GM18868 (cell line): ENCODE data around the gene LRGUK.
"Not testable (repeated sequence)": the region's sequence is repeated elsewhere in the genome, so short reads cannot be mapped to it uniquely, and the experiment has no call there.

Experiments used
- ATAC-seq: cut with Tn5 transposase; IDR thresholded peaks from one replicate; pipeline ENCODE4 v1.9.1; 2021; ENCODE audit warnings: mild to moderate bottlenecking, moderate library complexity; ENCODE audit not compliant: unreplicated experiment

Gene LRGUK, protein sequence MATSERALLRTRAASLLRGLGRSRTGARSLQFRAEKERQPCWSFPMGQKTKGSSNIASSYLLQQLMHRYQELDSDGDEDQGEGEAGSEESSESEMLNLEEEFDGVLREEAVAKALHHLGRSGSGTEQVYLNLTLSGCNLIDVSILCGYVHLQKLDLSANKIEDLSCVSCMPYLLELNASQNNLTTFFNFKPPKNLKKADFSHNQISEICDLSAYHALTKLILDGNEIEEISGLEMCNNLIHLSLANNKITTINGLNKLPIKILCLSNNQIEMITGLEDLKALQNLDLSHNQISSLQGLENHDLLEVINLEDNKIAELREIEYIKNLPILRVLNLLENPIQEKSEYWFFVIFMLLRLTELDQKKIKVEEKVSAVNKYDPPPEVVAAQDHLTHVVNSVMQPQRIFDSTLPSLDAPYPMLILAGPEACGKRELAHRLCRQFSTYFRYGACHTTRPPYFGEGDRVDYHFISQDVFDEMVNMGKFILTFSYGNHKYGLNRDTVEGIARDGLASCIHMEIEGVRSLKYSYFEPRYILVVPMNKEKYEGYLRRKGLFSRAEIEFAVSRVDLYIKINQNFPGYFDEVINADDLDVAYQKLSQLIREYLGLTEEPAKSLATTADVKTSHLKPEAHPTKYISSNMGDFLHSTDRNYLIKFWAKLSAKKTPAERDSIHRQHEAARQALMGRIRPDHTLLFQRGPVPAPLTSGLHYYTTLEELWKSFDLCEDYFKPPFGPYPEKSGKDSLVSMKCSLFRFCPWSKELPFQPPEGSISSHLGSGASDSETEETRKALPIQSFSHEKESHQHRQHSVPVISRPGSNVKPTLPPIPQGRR

DNA sequence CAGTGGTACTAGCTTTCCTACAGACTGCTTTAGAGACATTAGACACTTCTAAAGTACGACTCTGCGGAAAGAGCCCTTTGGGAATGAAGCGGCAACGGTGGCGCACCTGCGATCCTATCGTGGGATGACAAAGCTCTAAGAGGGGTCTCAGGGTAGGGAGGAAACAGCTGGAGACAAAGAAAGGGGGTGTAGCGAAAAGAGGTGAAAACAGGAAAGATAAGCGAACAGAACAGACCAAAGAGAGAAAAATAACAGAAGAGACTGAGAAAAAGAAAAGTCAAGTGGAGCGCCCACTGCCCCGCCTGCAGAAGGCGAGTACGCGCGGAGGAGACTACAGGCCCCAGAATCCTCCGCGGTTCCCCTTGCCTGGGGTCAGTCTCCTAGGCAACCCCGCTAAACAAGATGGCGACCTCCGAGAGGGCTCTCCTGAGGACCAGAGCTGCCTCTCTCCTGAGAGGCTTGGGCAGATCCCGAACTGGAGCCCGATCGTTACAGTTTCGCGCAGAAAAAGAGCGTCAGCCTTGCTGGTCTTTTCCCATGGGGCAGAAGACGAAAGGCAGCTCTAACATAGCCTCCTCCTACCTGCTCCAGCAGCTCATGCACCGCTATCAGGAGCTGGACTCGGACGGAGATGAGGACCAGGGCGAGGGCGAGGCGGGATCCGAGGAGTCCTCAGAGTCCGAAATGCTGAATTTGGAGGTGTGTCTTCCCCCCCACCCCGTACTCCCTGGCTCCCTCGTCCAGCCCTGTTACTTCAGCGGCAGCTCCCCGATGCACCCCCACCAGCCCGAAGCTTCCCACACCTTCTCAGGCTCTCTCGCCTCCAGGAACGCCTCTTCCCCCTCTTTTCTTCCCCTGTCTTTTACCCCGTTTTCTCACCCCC, at the start of gene LRGUK:
LRGUK (plus strand) TSS at position 375 of the 883 bp plus-strand sequence; CDS start at position 403, 28 bp downstream.
- ATAC-seq = peak; percentile 100

DNA sequence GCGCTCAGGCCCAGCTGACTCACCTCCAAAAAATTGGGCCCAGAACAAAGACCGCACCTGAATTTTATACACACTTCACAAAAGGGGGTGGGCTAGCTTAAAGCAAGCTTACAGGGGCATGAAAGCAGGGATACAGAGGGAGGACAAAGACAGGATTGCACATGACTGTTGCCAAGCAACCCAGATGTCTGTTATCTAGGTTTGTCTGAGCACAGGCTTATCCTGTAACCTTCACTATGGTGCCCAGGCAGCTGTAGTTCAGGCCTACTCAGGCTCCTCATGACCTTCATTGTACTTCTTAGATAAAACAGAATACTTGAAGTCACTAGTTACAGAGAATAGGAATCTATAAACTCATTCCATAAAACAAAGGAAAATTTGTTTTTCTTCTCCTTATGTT, 49.6 kb upstream of the LRGUK start:
- ATAC-seq = not testable (repeated sequence)

DNA sequence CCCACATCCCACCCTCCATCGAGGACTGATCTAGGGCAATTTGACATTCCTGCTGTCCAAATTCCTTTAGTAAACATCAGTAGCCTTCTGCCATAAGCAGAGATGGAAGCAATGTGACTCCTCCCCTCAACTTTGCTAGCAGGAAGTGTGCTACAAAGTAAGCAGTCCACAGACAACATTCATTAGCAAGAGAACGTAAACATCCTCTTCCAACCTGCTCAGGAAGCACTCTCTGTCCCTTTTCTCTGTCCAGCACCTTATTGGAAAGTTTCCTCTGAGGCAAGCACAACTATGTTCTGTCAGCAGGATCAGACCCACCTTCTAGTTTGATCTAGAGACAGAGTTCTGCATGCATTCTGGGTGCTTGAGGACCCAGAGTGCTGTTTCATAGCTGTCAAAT, 48.1 kb upstream of the LRGUK start:
- ATAC-seq = no peak

DNA sequence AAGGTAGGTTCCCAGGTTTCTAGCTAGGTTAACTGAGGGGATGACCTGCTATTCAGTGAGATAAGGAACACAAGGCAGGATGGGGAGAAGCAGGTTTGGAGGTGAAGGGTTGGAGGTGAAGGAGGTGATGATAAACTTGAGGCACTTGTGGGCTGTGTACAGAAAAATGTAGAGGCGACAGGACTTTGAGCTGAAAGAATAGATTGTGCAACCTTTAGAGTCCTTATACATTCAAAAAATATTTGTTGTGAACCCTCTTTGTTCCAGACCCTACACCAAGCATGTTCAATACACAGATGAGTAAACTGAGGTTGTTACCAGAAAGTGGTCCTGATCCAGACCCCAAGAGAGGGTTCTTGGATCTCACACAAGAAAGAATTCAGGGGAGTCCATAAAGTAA, 45.4 kb upstream of the LRGUK start:
- no peak for ATAC-seq

DNA sequence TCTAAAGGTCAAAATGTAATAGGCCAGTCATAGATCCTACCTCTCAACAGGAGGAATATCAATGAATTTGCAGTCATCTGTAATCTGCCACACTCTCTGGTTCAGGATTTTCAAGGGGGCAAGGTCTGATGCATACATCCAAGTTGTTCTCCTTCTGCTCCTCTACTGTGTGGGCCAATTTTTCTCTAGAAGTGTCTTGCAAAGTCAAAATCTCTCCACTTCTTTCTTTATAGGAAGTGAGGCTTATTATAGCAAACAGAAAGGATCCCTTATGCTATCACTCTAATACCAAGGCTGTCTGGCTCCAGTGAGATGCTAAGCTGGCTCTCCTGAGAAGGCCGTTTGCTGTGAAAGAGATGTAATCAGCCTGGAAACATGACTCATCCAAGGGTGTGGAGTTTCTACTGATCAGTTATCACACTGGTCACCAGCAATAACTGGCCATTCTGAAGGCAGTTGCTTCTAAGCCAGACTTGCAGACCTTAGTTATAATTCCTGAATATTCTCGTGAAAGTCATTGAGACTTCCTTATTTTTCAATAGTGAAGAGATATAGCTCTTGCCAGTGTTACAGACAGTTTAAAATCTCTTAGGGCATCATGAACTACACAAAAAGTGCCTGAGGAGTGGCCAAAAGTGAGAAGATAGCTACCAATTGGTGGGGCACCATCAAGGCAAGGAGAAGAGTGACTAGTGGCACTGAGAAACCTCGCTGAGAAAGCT, 43.2 kb upstream of the LRGUK start:
- ATAC-seq = no peak

DNA sequence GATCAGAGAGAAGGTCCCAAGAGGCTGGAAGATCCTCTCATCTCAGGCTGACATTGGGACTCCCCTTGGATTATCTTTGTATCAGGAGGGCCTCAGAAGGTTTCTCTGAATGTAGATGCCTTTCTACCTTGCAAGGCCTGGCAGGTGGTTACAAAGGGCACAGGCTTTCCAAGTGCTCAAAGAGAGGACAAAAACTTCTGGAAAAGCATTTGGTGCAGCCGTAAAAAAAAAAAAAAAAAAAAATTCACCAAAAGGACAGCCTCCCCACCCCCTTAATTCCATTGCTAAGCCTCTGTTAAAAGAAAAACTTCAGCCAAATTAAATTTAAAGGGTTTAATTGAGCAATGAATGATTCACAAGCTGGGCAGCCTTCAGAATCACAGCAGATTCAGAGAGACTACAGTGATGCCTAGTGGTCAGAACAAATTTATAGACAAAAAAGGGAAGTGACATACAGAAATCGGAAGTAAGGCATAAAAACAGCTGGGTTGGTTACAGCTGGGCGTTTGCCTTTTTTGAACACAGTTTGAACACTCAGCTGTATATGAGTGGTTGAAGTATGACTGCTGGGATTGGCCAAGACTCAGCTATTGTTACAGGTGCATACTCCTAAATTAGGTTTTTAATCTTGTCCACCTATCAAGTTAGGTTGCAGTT, 42.5 kb upstream of the LRGUK start:
- ATAC-seq = peak; percentile 76

DNA sequence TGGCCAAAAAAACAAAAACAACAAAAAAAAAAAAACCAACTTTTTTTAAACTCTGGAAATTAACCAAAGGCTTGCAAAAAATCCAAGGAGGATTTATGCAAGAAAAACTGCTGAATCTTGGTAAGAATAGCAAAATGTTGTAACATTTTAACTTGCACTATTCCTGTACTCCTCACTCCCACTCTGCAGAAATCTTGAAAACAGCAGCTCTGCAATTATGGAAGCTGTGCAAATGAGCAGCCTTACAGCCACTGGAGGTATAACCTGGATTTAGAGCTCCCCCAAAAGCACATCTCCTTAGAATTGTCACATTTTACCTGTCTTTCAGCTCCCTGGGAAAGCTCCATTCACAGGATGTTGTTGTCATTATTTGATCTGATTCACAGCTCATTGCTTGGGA, 41.8 kb upstream of the LRGUK start:
- no peak for ATAC-seq

DNA sequence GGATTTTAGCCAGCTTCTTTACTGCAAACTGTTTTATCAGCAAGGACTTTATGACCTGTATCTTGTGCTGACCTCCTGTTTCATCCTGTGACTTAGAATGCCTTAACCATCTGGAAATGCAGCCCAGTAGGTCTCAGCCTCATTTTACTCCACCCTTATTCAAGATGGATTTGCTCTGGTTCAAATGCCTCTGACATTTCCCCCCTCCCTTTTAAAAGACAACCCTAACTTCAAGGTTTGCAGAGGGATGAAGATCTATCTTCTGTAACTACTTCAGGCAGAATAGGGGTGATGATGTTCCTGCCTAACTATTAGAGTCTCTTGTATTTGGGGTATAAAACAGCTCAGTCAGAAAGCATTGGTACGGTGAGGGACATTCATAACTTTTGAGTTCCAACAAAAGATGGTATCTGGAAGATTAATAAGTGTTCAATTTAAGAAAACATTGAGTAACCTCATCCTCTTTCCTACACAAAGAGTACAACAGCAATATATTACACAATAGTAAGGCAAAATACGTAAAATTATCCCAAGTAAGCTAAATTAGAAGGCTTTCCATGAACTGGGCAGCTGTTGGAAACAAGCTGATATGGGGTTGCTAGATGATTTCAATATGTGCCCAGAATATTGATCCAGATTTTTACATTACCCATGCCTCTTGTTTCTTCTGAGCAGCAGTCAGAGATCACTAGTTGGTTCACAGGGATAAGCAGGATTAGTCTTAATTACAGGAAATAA, 40.0 kb upstream of the LRGUK start:
- no peak for ATAC-seq

DNA sequence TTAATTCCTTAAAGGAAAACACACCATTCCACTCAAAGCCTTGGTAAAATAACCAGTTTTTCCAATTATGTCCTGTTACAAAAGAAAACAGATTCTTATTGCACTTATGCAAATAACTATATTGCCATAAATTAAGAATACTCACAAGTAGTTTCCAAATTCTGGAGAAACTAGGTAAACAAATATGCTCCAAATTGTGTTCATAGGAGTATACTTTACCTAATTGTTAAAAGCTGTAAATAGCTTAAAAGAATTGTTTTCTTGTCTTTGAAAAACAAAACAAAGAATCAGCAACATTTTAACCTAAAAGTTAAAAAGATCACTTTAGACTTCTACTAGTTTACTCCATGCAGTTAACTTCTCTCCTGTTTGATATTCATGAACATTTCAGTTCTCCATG, 38.9 kb upstream of the LRGUK start:
- no peak for ATAC-seq

DNA sequence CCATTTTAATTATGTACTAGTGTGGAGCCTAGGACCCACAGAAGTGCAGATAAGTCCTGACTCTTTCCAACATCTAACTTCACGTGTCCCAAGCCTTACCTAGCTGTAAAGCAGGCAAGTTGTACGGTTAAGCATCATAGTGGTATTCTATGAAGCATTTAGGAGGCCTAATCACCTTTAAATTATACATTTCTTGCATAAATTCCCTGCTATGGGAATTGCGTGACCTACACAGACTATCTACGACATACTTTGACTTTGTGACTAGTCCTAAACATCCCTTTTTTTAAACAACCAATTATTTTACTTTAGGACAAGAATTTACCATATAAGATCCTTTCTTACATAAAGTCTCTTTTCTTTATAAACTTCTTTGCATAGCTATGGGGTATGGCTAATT, 37.7 kb upstream of the LRGUK start:
- ATAC-seq = no peak

DNA sequence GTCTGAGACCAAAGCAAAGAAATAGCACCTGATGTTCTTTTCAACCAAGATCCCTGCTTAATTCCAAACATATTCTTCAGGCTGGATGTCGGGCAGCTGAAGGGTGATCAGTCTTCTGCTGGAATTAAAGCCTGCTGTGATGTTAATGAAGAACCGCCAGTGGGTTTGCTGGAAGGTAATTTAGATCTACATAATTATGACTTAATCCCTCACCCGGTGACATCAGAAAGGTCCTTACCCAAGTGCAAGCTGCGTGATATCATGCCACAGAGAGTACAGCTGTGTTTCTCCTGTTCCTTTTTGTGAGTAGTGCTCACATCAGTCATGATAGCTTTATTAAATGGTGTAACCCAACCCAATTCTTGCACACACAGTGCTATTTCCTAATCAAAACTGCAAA, 29.1 kb upstream of the LRGUK start:
- ATAC-seq = no peak

DNA sequence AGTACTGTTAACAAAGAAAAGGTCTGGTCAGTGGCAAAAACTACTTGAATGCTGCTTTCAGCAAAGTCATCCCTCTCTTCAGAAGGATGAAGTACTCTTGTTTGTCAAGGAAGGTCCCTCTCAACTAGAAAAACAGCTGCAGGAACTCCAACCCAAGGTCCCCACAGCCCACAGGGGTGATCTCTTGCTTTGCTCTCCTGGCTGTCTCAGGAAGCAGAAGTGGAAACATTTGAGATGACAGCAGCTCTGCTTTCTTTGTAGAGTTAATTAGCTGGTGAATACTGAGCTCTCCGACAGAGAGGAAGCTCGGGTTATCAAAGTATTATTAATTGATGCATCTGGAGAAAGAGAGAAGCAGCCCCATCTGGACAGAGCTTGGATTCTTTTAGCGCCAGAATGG, 25.4 kb upstream of the LRGUK start:
- no peak for ATAC-seq

DNA sequence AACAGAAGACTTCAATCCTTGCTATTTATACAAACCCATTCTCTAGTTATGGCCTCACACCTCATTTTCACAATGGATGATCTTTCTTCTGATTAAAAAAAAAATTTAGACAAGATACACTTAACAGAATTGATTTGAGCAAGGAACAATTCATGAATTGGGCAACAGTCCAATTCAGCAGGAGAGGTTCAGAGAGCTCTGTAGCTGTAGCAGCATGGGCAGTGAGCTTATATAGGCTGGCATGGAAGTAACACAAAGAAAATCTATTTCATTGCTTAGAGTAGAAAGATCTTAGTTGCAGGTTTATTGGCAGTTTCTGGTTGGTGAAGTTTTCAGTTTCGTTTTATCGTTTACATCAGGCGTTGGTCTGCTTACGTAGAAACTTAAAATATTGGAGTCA, 23.0 kb upstream of the LRGUK start:
- ATAC-seq = no peak

DNA sequence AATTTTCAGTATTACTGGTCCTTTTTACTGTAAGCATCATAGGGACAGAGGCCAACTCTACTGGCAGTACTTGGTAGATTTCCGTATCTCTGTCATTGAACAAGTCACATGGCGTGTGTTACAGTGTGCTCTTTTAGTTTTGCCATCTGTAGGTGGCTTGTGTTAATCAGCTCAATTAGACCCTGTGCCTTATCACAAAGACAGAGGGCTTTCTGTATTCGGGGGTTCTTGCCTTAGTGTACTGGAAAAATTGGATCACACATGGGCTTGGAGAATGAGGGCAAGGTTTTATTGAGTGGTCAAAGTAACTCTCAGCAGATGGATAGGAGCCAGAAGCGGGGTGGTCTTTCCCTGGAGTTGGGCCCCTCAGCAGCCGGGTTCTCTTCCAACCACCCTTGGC, 21.3 kb upstream of the LRGUK start:
- no peak for ATAC-seq

DNA sequence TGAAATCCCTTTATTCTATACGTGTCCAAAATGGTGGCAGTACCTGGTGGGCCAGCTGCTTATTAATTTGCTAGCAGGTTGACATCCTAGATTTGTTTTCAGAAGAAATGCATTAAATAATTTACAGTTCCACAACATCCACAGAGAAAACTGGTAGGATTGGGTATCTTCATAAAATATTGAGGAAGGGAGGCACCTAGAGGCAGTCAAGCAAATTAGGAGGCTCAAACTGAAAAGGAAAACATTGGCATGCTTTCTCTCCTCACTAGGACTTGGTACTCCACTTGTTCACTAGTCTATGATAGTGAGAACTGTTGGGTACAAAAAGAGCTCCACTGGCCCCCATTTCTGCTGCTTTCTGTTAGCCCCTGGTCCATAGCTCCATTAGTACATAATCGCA, 18.3 kb upstream of the LRGUK start:
- no peak for ATAC-seq

DNA sequence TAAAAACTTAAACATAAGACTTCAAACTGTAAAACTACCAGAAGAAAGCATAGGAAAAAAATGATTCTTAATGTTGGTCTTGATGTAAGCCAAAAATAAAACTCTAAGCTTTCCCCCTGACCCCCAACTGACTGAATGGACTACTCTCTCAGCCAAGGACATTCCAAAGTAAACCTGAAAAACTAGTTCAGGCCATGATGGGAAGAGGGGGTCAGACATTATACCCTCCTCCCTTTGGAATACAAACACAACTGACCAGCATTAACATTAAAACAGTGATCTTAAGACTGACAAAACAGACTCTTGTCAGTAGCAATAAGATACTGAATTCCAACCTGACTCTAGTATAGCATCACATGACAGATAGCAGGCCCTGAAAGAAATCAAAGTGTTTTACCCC, 13.5 kb upstream of the LRGUK start:
- ATAC-seq = no peak

DNA sequence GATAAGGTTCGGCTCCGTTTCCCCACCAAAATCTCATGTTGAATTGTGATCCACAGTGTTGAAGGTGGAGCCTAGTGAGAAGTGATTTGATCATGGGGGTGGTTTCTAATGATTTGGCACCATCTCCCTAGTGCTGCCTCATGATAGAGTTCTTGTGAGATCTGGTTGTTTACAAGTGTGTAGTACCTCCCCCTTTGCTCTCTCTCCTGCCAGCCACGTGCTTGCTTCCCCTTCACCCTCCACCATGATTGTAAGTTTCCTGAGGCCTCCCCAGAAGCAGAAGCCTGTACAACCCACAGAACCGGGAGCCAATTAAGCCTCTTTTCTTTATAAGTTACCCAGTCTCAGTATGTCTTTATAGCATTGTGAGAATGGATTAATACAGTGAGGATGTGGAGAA, 12.1 kb upstream of the LRGUK start:
- ATAC-seq = no peak

DNA sequence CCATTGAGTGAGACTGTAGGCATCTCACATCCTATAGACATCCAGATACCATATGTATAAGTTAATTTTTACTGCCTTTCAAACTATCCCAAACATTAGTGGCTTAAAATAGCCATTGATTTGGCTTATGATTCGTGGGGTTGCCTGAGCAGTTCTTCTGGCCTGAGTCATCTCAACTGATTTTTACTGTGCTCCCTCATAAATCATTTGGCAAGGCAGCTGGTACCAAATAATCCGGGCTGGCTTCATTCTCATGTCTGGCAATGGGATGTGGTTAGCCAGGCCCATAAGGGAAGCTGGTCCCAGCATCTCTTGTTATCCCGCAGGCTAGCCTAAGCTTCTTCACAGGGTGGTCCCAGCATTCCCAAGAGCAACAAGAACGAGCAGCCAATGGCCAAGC, 6.7 kb upstream of the LRGUK start:
- ATAC-seq = no peak

DNA sequence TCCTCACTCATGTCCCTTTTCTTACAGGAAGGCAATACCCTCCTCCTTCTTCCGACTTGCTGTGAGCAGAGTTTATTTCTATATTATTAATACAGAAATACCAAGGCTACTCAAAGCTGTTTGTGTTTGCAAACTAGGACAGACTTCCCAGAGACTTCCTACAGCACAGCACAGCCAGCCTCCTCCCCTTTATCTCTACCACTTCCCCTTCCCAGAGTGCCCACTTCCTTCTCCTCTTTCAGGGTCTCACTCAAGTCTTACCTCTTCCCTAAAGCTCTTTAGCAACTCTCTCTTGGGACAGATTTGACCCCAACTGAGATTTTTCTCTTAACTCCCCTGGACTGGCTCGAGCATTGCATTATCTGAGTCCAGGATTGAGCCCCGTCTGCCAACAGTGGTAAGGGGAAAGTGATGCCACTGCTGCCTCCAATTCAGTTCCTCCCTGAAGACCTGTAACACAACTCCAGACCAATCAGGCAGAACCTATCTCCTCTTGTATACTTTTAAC, 5.5 kb upstream of the LRGUK start:
- ATAC-seq = no peak
